Measurements from ENCODE around the gene RAC2.

The RAC2 gene

DNA sequence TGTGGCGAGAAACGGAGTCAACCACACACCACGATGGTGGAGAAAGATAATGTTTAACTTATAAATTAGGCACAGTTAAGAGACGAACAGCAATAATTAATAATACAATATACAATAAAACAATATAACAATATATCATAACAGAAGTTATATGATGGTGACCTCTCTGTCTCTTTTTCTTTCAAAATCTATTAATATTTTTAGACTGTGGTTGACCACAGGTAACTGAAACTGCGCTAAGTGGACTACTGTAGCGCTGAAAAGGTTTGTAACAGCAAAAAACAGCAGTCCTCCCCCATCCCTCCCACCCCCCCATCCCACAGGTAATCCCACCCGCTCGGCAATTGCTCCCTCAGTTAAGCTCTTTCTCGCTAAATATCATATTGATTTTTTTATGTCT lies 28.2 kb downstream of the RAC2 start:
- no peak for DNase-seq

- DNase-seq, result no peak
These were observed 29.4 kb downstream of the RAC2 start for GRCh38 chr22:37214731-37215030.

GRCh38 chr22:37213941-37214730 lies 29.9 kb downstream of the RAC2 start:
- DNase-seq, result no peak

- no peak for DNase-seq
These were observed 30.7 kb downstream of the RAC2 start for GRCh38 chr22:37213218-37213855.

- no peak for DNase-seq
These were observed 31.7 kb downstream of the RAC2 start, which contains the start of gene SSTR3 for GRCh38 chr22:37212174-37212906. TSS of gene SSTR3 (minus strand) at chr22:37212477. CDS start at chr22:37207803, 4,674 bp downstream.

DNA sequence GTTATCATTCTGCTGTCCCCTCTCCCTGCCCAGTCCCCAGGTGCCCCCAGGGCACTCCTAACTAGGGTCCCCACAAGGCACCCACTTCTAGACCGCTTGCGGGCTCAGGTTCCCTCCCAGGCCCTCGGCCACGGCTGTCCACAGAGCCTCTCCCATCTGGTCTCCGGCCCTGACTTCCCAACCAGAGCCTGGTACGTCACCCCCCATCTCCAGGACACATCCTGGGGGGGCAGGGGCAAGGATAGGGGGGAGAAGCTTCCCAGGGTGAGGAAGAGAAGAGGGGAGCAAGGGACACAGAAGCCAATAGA lies 32.2 kb downstream of the RAC2 start:
- DNase-seq, result no peak

GRCh38 chr22:37211075-37211865 lies 32.8 kb downstream of the RAC2 start:
- DNase-seq, result no peak

- no peak for DNase-seq
These were observed 33.8 kb downstream of the RAC2 start for GRCh38 chr22:37210041-37210803.

DNA sequence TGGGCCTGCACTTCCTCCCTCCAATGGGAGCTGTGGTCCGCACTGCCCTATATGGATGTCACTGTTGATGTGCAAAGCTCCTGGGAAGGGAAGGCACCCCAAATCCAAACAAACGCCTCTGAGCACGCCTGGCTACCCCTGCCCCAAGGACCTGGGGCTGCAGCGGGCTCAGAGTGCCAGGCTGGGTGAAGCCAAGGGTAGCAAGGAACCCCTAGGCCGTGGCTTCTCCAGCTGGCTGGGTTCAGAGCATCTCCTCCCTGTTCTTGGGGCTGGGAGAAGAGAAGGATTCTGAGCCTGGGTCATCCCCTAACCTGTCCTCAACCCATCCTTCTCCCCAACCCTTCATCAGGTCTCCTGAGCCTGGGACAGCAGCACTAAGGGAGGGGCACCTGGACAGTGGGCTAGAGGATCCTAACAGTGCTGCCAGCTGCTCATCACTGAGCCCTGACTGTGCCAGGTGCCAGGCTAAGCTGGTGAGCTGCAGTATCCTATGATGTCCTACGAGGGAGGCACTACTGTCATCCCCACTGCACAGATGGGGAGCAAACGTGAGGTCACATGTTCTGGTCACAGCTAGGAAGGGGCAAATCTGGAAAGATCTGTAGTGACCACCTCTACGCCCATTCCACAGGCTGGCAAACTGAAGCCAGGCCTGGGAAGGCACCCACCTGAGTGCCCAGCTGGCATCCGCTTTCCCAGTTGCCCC lies 34.8 kb downstream of the RAC2 start:
- no peak for DNase-seq

DNA sequence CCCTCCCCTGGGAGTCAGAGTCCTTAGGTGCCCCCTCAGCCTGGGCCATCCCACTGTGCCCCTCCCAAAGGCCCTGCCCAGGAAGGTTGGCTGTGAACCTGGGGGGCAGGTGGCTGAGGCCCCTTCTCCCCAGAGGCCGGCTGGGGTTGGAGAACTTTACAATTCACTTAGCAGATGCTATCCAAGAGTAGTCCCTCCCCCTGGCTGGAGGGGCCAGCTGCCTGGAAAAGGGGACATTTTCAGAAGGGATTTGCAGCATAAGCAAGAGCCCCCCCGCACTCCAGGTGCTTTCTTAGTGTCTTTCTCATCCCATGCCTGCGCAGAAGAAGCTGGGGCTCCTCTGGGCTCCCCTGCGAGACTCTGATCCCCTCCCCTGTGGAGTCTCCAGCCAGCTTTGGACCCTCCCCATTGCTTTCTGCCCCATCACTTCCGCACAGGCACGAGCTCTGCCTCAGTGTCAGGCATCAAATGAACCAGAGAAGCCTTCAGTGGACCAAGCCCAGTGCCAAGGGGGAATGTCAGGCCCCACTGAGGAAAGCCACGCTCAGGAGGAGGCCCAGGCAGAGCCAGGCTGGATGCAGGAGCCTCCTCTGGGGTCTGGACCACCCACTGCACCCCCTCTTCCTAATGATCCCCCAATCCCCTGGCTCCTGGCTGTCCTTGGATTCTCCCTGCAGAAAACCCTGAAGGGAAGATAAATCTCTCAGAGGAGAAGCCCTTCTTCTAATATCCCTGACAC lies 35.5 kb downstream of the RAC2 start:
- no peak for DNase-seq

- no peak for DNase-seq
These were observed 36.1 kb downstream of the RAC2 start for GRCh38 chr22:37207981-37208380.

- DNase-seq, result no peak
These were observed 36.9 kb downstream of the RAC2 start for GRCh38 chr22:37206841-37207821.

DNA sequence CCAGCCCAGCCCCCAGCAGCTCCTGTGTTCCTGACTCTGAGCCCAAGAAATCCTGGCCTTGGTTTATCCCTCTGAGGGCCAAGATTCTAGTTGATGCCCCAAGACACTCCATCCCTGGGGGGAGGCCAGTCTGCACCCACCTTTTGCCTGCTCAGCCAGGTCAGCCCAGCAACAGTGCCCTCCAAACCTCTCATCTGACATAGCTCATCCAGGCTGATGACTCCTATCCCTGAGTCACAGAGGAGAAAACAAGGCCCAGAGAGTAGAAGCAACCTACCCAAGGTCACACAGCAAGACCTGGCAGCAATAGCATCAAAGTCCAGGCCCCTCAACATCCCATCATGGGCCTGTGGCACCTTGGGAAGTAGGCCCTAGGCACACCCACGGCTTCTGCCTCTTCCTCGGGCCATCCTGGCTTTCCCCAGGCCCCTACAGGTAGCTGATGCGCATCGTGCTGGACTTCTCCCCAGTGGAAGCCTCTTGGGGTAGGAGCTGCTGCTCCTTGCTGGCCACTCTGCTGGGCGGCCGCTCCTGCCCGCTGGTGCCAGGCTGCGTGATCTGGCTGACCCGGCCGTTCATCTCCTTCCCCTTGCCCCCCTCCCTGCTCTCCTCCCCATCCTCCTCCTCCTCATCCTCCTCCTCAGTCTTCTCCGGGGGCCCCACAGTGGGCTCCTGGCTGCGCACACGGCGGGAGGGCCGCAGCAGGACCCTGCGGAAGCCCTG lies 37.8 kb downstream of the RAC2 start:
- DNase-seq, result no peak

DNA sequence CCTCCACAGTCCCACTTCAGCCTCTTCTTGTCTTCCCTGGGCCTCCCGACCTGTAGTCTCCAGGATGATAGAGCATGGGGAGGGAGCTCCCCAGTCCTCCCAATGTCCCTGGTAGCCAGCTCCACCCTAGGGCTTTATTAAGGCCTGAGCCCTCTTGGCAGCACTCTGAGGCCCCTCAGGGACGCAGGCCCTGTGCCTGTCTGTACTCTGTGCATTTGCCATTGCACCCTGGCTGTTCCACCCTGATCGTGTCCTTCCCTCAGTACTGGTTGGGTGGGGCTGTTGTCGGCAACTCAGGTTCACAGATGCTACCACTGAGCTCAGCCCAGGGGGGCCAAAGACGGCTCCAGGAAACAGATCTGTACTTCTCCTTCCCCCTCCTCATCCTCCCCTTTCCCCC lies 39.0 kb downstream of the RAC2 start:
- no peak for DNase-seq

GRCh38 chr22:37204045-37204655 lies 39.9 kb downstream of the RAC2 start:
- no peak for DNase-seq

DNA sequence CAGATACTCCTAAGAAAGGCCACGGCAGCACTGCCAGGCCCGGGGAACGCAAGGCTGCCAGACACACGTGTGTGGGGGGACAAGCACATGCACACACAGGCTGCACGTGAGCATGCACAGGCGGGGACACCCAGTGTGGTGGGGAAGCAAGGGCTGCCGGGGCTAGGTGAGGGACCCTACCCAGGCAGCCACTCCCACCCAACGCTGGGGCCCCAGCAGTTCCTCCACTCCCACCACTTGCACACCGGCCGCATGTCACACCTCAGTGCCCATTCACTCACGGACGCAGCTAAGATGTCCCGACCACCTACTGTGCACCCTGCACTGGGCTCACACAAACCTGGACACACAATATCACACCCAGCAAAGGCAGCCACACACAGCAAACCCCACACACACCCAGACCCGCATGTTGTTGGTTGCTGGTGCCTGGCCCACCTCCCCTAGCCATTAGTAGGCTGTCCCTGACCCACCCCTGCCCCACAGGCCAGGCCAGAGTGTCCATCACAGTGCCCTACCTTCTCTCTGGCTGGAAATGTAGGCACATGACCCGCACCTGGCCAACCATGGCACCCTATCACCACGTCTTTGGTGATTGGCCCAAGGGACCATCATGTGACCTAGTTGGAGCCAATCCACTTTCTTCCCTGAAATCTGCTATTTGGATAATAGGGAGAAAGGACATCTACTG lies 40.6 kb downstream of the RAC2 start:
- no peak for DNase-seq

- DNase-seq, result no peak
These were observed 41.4 kb downstream of the RAC2 start for GRCh38 chr22:37202716-37203115.

GRCh38 chr22:37202001-37202555 lies 42.0 kb downstream of the RAC2 start:
- no peak for DNase-seq
